Uterus (tissue), 4 donors: ENCODE measurements around the gene MAP1LC3A. TPM values are rescaled to one million over a fixed set of nuclear protein-coding genes. Genes with fewer than 3 reads are reported as not detected.
A peak's percentile ranks its signal among the peaks of the same experiment; 100 is the strongest.

Experiments used
- DNase-seq, 2 donors: peaks; one replicate each; pipeline ENCODE4 v3.0.0-alpha.2; 2019 to 2020
- H3K27ac ChIP-seq, 2 donors: fragments of 200-600 bp; sonication (generic); 1 replicate in 1 of 2; 2 replicates in 1 of 2; pipeline ENCODE4 v1.5.1; 2016 to 2018
- H3K27me3 ChIP-seq, 2 donors: fragments of 200-600 bp; sonication (generic); one replicate each; pipeline ENCODE4 v1.5.1; 2018 to 2019; ENCODE audit warnings: control low read depth in 1 of 2
- H3K36me3 ChIP-seq, 2 donors: fragments of 200-600 bp; sonication (generic); one replicate each; pipeline ENCODE4 v1.5.1; 2019; ENCODE audit warnings: control low read depth in 1 of 2
- H3K4me1 ChIP-seq, 2 donors: fragments of 200-600 bp; sonication (generic); one replicate each; pipeline ENCODE4 v1.5.1; 2018 to 2019; ENCODE audit warnings: control low read depth in 1 of 2
- H3K4me3 ChIP-seq, 2 donors: fragments of 200-600 bp; sonication (generic); 1 replicate in 1 of 2; 2 replicates in 1 of 2; pipeline ENCODE4 v1.5.1; 2018 to 2019; ENCODE audit warnings: mild to moderate bottlenecking in 1 of 2
- H3K9me3 ChIP-seq, 2 donors: fragments of 200-600 bp; sonication (generic); one replicate each; pipeline ENCODE4 v1.5.1; 2019; ENCODE audit warnings: control low read depth in 1 of 2
- CTCF ChIP-seq, 4 experiments: fragments of 200-600 bp in 2 of 4; fragments of 450-650 bp in 2 of 4; sonication (generic) in 2 of 4; IDR thresholded peaks; one replicate each; pipeline ENCODE4 v1.5.1; 2016 to 2019; ENCODE audit warnings: antibody characterized with exemption in 4 of 4, mild to moderate bottlenecking in 2 of 4, moderate library complexity in 1 of 4
- POLR2A ChIP-seq, 2 donors: fragments of 450-650 bp; IDR thresholded peaks; one replicate each; pipeline ENCODE4 v1.6.1; 2016; ENCODE audit warnings: antibody characterized with exemption in 2 of 2, mild to moderate bottlenecking in 1 of 2, moderate library complexity in 1 of 2
- intact Hi-C: fragments of 100-400 bp; cut with DNase I; formaldehyde crosslinking; loops from one replicate; pipeline ENCODE4 v1.15.1; 2023; ENCODE audit warnings: low total_unique reads
- total RNA-seq, 4 donors: library from RNA; depleted of rRNA in 3 of 4; stranded (reverse); fragments of >200 nt in 3 of 4; gene quantifications; one replicate each; pipeline versions ENCODE4 v1.1.0 to v1.2.4, GENCODE V29; 2014 to 2023
- donor health status: DM: yes; HTN: yes; CAD: no.

The MAP1LC3A gene
- total RNA-seq, 4 donors from 2014 or later = 6.7 to 57.1 (median 20.0) TPM

- H3K27me3 ChIP-seq = no peaks in the 10 kb centered on the region
- TF ChIP-seq CTCF (IDR thresholded peaks at IDR 0.05) (no peak), POLR2A (IDR thresholded peaks at IDR 0.05) (no peak)
- no peak overlapping the region for H3K27ac ChIP-seq
- H3K4me1 ChIP-seq = peaks cover 0 to 6% of the 10 kb centered on the region in 2 donors
- H3K9me3 ChIP-seq = no peaks in the 10 kb centered on the region
- no peaks in the 10 kb centered on the region for H3K36me3 ChIP-seq
- no peak overlapping the region for H3K4me3 ChIP-seq
- no peak for DNase-seq
- intact Hi-C loops = no loop called here
Measured at GRCh38 chr20:34561661-34562060, 3.1 kb downstream of the MAP1LC3A start.

- intact Hi-C loops = no loop called here
- no peaks in the 10 kb centered on the region for H3K9me3 ChIP-seq
Measured at GRCh38 chr20:34562641-34563040, 4.1 kb downstream of the MAP1LC3A start.

GRCh38 chr20:34564833-34565232 lies 6.3 kb downstream of the MAP1LC3A start:
- Histone ChIP-seq H3K9me3 (no peaks in the 10 kb centered on the region), H3K4me1 (peaks cover 0 to 4% of the 10 kb centered on the region in 2 donors), H3K27ac (no peak overlapping the region), H3K4me3 (no peak overlapping the region), H3K27me3 (no peaks in the 10 kb centered on the region), H3K36me3 (no peaks in the 10 kb centered on the region)
- TF ChIP-seq POLR2A (IDR thresholded peaks at IDR 0.05) (no peak), CTCF (IDR thresholded peaks at IDR 0.05) (no peak)
- no peak for DNase-seq
- intact Hi-C loops = no loop called here

More at GRCh38 chr20:34562641-34563040, 4.1 kb downstream of the MAP1LC3A start:
- H3K27ac ChIP-seq = no peak overlapping the region
- H3K36me3 ChIP-seq = no peaks in the 10 kb centered on the region
- H3K4me1 ChIP-seq = peaks cover 0 to 6% of the 10 kb centered on the region in 2 donors
- H3K27me3 ChIP-seq = no peaks in the 10 kb centered on the region
- TF ChIP-seq POLR2A (IDR thresholded peaks at IDR 0.05) (no peak), CTCF (IDR thresholded peaks at IDR 0.05) (peak in 2 of 4 experiments; percentile 8 to 25)
- H3K4me3 ChIP-seq = no peak overlapping the region
- no peak for DNase-seq

- TF ChIP-seq POLR2A (IDR thresholded peaks at IDR 0.05) (no peak), CTCF (IDR thresholded peaks at IDR 0.05) (no peak)
- H3K27me3 ChIP-seq = no peaks in the 10 kb centered on the region
- intact Hi-C loops = no loop called here
- DNase-seq = no peak
- H3K27ac ChIP-seq = no peak overlapping the region
- no peak overlapping the region for H3K4me3 ChIP-seq
- no peaks in the 10 kb centered on the region for H3K4me1 ChIP-seq
- no peaks in the 10 kb centered on the region for H3K36me3 ChIP-seq
- no peaks in the 10 kb centered on the region for H3K9me3 ChIP-seq
Measured at GRCh38 chr20:34566978-34567891, 8.7 kb downstream of the MAP1LC3A start.
